H7 (cell line): ENCODE data around the gene EPHA6. TPM values are rescaled to one million over a fixed set of nuclear protein-coding genes. Genes with fewer than 3 reads are reported as not detected.
"Not testable (repeated sequence)": the region's sequence is repeated elsewhere in the genome, so short reads cannot be mapped to it uniquely, and the experiment has no call there.

Source experiments
- DNase-seq: peaks from one replicate; pipeline ENCODE4 v3.0.0; 2012
- H3K27me3 ChIP-seq: 2 replicates; pipeline ENCODE4 v1.6.0; 2011; ENCODE audit warnings: mild to moderate bottlenecking, low read length; ENCODE audit not compliant: control insufficient read depth, insufficient read depth
- H3K36me3 ChIP-seq: replicated peaks from 2 replicates; pipeline ENCODE4 v1.5.1; 2011; ENCODE audit warnings: low read length; ENCODE audit not compliant: control insufficient read depth, insufficient read depth
- H3K4me3 ChIP-seq: 2 replicates; pipeline ENCODE4 v1.5.1; 2011; ENCODE audit warnings: low read depth, mild to moderate bottlenecking, control low read depth, low read length, moderate library complexity; ENCODE audit not compliant: insufficient read depth
- total RNA-seq: library from RNA; depleted of rRNA; stranded (reverse); fragments of >200 nt; shearing (Covaris generic); gene quantifications from 2 replicates; pipeline ENCODE4 v1.2.3, GENCODE V29; 2014

The EPHA6 gene
- total RNA-seq, 1 experiment from 2014 or later: 0.66 TPM

DNA sequence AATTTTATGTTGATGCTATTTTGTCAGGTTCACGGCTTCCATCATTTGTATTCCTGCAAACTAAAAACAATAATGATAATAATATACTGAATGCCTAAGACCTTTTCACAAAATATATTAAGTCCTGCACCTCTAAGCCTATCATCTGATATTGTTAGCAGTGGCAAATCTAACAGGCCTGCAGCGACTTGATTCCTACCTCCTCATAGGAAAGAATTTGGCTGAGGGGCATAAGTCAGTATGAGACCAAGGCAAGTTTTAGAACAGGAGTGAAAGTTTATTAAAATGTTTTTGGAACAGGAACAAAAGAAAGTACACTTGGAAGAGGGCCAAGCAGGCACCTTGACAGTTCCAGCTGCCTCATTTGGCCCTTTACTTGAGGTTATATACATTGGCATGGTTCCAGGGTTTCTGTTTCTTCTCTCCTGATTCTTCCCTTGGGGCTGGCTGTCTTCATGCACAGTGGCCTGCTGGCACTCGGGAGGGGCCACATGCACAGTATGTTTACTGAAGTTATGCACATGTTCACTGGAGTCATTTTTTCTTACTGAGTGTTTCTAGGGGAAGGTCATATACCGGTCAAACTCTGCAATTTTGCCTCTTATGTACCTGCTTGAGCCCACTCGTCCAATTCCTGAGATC is 418.1 kb downstream of the EPHA6 start:
- Histone ChIP-seq H3K36me3 (no peaks in the 10 kb centered on the region), H3K4me3 (no peak overlapping the region), H3K27me3 (no peaks in the 10 kb centered on the region)
- DNase-seq: no peak

DNA sequence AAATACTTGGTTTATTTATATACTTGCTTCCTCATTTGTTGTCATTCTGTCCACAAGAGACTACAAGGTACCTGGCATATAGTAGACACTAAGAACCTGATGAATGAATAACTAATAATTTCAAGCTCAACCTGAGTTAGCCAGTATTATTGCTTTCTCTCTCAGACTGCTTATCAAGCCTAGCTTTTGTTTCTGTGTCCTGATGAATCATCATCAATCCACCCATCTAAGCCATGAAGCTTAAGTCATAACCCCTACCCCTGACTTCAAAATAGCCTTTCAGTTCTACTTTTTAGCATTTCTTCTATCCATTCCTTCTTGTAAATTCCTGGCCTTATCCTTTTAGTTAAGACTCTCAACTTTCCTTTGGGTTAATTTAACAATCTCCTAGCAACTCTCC is 420.8 kb downstream of the EPHA6 start:
- no peaks in the 10 kb centered on the region for H3K27me3 ChIP-seq
- H3K36me3 ChIP-seq: no peaks in the 10 kb centered on the region
- no peak for DNase-seq
- no peak overlapping the region for H3K4me3 ChIP-seq

DNA sequence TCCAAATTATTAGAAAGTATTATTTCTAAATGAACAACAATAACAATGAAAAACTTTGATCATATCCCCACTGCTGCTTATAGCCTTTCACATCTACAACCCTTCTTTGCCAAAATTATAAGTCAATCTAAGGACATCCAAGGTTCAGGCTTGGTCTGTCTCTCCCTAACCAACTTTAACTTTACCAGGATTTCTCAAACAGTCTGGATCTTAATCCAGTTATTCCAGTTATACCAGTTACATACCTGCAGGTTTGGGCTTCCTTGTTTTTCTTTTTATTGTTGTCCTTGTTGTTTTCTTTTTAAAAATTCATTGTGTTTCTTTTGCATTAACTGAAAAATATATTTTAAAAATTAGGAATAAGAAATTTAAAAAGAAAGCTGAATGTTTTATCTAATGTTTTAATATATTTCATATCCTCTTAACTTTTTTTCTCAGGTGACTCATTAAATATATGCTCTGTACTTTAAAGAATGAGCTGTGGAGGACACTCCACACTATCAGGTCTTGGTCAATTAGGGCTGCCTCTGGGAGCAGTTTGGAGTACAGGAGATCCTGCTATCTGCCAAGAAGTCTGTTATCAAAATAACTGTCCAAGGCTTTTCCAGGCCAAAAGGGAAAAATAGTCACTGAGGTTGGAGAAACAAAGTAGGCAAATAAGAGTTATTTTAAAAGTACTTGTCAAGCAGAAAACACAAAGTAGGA is 421.4 kb downstream of the EPHA6 start:
- H3K27me3 ChIP-seq: no peaks in the 10 kb centered on the region
- no peak overlapping the region for H3K4me3 ChIP-seq
- H3K36me3 ChIP-seq: no peaks in the 10 kb centered on the region
- DNase-seq: no peak

DNA sequence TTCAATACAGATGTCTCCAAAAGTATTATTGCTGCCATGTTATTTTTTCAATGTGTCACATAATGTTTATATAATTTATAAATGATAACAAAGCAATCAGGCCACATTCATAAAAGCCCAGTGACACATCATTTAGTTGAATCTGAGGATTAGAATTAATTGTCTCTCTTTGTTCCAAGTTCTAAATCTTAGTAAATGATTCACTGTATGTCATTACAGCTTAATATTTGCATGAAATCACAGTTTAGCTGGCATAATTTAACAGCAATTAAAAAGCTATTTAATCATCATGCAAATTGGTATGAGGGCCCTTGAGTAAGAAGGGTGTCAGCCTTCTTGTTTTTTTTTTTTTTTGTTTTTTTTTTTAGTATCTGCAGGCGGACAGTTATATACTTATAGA is 427.0 kb downstream of the EPHA6 start:
- Histone ChIP-seq H3K27me3 (no peaks in the 10 kb centered on the region), H3K36me3 (no peaks in the 10 kb centered on the region), H3K4me3 (no peak overlapping the region)
- DNase-seq: no peak

DNA sequence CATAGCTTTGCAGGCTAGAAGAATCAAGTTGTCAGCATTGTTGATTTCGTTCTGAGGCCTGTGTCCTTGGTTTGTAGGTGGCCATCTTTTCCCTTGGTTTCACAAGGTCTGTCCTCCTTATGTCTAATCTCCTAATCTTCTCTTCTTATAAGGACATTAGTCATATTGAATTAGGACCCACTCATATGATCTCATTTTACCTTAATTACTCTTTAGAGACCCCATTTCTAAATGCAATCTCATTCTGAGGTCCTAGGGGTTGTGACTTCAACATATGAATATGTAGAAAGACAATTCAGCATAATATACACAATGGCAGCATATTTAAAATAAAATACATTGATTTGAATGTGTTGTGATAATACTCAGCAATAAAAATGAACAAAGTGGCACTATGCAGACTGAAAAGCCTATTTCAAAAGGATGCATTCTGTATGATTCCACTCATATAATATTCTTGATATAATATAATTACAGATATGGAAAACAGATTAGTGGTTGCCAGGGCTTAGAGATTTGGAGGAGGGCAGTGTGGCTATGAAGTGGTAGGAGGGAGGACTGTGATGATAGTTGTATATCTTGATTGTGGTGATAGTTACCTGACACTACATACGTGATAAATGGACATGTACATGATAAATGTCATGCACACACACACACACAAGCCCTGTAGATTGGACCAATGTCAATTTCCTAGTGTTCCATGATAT is 431.0 kb downstream of the EPHA6 start:
- Histone ChIP-seq H3K27me3 (no peaks in the 10 kb centered on the region), H3K36me3 (no peaks in the 10 kb centered on the region), H3K4me3 (no peak overlapping the region)
- no peak for DNase-seq

DNA sequence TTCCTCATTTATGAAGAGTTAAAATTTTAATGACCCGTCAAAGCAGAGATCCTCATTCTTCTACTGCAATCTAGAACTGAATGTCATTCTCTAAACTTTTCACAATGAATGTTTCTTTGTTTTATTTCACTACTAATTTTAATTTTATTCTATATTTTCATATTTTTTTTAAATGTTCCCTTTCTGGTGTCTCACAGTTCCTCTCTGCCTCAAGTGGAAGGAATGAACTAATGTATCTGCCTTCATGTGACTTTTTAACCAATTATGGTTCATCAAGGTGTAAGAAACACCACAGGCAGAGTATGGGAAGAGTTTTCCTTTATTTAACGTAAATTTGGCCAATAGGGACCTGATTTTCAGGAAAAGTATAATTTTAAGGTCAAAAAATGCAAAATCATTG is 441.7 kb downstream of the EPHA6 start:
- no peak for DNase-seq
- Histone ChIP-seq H3K36me3 (no peaks in the 10 kb centered on the region), H3K27me3 (no peaks in the 10 kb centered on the region), H3K4me3 (no peak overlapping the region)

DNA sequence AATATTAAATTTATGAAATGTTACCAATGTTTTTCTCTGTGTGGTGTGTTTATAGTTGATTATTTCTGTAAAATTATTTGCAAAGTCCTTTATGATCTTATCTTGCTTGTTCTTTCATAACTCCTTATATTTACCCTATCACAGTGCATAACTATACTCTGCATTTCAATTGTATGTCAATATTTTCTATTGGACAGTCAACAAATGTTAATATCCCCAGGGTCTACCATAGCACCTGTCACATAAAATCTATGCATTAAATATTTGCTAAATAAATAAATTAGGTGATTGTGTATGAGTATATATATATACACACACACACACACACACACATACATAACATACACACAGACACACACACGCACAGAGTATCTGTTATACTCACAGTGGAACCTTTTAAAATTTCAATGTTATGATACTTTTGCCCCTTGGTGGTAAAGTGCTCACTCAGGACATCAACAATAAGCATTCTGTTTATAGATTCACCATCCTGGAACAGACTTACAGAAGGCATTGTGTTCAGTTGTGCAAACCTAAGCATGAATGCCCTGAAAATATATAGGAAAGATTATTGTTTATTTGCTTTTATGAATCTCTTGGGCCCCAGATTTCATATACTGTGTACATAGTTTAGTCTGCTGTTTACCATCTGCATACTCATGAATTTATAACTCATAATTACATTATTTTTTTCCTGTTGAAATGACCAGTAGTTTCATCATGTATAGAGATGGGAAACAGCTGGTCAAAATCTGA is 443.7 kb downstream of the EPHA6 start:
- no peaks in the 10 kb centered on the region for H3K36me3 ChIP-seq
- DNase-seq: no peak

DNA sequence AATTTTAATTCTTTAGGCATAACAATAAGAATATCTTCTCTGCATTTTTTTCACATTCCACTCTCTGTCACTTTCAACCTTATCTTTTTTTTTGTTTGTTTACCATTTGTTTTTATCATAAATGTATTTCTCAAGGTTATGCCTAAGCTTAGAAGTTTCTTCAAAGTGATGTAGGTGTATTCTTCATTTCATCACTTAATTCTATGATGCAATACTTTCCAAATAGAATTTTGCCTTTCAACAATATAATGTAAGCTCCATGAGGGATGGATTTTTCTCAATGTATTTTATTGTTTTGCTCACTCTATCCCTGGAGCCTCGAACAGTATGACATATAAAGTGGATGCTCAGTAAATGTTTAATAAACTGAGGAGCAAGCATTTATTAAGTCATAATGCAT is 444.9 kb downstream of the EPHA6 start:
- Histone ChIP-seq H3K4me3 (no peak overlapping the region), H3K36me3 (no peaks in the 10 kb centered on the region), H3K27me3 (no peaks in the 10 kb centered on the region)
- no peak for DNase-seq

More for the DNA sequence above, 443.7 kb downstream of the EPHA6 start:
- Histone ChIP-seq H3K27me3 (no peaks in the 10 kb centered on the region), H3K4me3 (no peak overlapping the region)

DNA sequence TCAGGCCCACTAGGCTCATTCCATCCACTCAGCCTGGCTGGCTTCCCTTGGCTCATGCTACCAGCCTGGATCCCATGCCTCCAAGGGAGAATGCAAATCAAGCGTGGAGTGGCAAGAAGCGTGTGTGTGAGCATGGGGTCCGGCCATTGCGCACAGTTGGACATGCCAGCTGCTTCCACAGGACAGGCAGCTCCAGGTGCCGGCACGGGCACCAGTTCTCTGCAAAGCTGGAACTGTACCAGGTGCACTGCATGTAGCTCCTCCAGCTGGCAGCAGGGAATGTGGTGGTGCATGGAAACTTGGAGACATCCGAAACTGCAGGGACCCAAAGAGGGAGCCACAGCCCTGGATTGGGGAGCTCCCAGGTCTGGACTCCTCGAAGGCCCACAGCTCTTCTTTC is 449.8 kb downstream of the EPHA6 start:
- Histone ChIP-seq H3K27me3 (no peaks in the 10 kb centered on the region), H3K36me3 (no peaks in the 10 kb centered on the region), H3K4me3 (no peak overlapping the region)
- no peak for DNase-seq

DNA sequence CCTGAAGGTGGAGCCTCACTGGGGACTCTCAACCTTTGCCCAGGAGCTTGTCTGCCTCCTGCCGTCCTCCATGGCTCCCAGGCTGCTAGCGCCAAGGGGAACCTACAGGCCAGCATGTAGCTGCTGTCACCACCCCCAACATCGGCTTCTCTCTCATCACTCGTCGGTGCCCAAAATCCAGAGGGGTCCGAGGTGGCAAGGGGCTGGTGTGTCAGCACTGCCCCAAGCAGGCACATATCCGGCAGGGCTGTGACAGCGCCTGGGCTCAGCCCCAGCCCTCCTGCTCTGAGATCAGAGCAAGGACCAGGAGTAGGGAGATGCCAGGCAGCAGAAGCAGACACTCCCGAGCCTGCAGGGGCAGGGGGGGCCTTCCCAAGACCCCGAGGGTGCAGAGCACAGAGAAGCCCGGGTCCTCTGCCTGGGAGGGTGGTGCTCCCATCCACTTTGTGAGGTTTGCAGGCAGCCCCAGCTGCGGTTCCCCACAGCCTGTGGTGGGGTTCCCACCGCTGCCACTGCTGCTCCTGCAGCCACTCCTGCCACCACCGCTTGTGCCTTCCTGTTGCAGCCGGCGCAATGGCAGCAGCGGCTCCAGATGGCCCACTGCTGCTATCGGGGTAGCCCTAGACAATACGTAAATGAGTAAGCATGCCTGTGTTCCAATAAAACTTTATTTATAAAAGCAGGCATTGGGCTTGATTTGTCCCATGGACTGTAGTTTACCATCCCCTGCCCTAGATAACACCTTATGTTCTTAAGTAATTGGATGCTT is 451.0 kb downstream of the EPHA6 start:
- Histone ChIP-seq H3K4me3 (no peak overlapping the region), H3K27me3 (no peaks in the 10 kb centered on the region), H3K36me3 (no peaks in the 10 kb centered on the region)
- no peak for DNase-seq

DNA sequence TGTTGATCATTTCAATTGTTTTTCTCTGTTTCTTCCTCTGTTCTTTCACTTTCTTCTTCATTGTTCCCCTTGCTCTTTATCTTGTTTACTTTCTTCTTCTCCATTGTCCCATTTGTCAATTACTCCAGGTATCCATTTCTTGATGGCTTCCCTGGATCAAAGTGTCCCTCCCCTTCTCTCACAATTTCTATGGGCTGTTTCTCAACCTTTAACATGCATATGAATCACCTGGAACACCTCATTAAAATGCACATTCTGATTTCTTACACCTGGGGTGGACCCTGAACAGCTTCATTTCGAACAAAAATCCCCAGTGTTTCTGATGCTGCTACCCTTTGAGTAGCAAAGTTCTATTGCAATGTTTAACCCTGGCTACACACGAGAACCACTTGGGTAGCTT is 454.8 kb downstream of the EPHA6 start:
- no peaks in the 10 kb centered on the region for H3K36me3 ChIP-seq
- H3K4me3 ChIP-seq: no peak overlapping the region
- no peaks in the 10 kb centered on the region for H3K27me3 ChIP-seq
- DNase-seq: peak; percentile 43

DNA sequence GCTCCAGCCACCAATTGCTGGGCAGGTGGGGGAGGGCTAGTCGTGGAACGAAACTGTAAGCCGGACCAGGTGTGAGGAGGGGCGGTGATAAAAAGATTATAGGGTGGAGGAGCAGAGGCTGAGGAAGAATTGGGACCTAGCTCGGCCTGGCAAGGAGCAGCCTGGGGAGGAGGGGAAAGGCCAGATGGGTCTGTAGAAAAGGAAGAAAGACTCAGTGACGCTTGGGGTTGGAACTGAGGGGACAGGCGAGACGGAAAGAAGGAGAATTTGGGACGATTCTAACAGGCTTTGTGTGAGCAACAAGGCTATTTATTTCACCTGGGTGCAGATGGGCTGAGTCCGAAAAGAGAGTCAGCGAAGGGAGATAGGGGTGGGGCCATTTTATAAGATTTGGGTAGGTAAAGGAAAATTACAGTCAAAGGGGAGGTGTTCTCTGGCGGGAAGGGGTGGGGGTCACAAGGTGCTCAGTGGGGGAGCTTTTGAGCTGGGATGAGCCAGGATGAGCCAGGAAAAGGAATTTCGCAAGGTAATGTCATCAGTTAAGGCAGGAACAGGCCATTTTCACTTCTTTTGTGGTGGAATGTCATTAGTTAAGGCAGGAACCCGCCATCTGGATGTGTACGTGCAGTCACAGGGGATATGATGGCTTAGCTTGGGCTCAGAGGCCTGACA is 462.6 kb downstream of the EPHA6 start:
- not testable (repeated sequence) for H3K27me3 ChIP-seq, H3K36me3 ChIP-seq, H3K4me3 ChIP-seq, DNase-seq

DNA sequence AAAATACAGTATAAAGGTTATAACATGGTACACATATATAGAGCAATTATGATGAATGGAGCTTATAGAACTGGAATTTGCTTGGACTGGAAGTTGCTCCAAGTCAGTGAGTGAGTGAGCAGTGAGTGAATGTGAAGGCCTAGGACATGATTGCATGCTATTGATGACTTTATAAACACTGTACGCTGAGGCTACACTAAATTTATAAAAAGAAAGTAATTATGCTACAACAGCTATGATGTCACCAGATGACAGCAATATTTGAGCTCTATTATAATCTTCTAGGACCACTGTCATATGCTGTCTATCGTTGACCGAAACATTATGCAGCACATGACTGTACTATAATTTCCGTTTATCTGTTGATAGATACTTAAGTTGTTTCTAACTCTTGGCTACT is 463.3 kb downstream of the EPHA6 start:
- H3K36me3 ChIP-seq: no peaks in the 10 kb centered on the region
- DNase-seq: no peak
- no peaks in the 10 kb centered on the region for H3K27me3 ChIP-seq
- H3K4me3 ChIP-seq: no peak overlapping the region

DNA sequence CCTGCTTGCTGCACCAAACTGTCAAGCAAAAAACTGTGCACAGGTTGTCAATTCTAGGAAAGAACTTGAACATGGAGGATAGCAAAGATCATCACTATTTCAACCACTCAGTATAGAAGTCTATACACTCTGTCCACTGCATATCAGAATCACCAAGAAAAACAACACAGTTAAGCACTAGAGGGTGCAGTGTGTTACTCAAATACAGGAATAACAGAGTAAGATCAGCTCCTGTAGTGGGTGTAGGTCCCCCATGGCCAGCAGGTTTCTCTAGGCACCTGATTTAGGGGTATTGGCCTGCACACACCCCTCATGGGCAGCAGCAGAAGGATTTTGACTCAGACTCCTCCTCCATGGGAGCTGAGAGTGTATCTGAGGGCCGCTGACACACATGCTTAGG is 464.1 kb downstream of the EPHA6 start:
- H3K27me3 ChIP-seq: no peaks in the 10 kb centered on the region
- DNase-seq: no peak
- no peaks in the 10 kb centered on the region for H3K36me3 ChIP-seq
- no peak overlapping the region for H3K4me3 ChIP-seq
